GM18502 (cell line): ENCODE data around the gene LRRC4B.

Source experiments
- ATAC-seq: cut with Tn5 transposase; IDR thresholded peaks from one replicate; pipeline ENCODE4 v1.9.1; 2021; ENCODE audit warnings: mild to moderate bottlenecking; ENCODE audit not compliant: unreplicated experiment, poor library complexity

LRRC4B gene

DNA sequence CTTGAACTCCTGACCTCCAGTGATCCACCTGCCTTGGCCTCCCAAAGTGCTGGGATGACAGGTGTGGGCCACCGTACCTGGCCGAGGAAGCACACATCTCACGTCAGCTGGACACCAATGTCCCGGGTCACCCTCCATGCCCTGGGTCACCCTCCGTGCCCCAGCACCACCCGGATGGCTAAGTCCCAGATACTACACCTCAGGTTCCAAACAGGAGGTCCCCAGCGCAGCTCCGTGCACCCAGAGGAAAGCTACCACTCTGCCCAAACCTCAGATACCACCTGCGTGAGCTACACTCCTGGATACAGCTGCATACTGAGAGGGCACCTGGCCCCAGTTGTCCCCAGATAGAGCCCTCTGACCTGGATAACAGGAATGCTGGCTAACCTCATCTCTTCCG is 14.0 kb downstream of the LRRC4B start:
- ATAC-seq, result no peak

GRCh38 chr19:50553134-50553703 is 15.0 kb downstream of the LRRC4B start:
- no peak for ATAC-seq

- ATAC-seq, result no peak
These were observed 15.7 kb downstream of the LRRC4B start for GRCh38 chr19:50552540-50552939.

DNA sequence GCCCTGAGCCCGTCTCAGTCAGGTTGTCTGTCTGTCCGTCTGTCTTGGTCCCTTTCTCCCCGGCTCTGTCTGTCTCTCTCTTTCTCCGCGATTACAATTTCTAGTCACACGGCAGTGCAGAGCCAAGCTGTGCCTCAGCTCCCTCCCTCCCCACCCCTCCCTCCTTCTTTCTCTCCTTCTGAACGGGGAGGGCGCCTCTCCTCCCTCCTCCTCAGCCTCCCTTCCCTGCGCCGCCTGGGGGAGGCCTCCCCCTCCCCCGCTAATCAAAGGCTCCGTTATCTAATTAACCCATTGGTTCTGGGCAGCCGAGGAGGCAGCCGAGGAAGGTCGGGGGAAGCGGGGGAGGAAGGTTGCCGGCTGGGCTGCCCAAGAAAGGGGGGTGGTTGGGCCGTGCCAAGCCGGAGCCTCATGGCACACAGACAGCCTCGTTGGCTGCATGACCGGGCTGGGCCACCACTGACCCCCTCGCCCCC is 16.5 kb downstream of the LRRC4B start:
- ATAC-seq, result no peak

- no peak for ATAC-seq
These were observed 17.1 kb downstream of the LRRC4B start for GRCh38 chr19:50551034-50551714.

GRCh38 chr19:50550594-50550966 is 17.7 kb downstream of the LRRC4B start:
- no peak for ATAC-seq

DNA sequence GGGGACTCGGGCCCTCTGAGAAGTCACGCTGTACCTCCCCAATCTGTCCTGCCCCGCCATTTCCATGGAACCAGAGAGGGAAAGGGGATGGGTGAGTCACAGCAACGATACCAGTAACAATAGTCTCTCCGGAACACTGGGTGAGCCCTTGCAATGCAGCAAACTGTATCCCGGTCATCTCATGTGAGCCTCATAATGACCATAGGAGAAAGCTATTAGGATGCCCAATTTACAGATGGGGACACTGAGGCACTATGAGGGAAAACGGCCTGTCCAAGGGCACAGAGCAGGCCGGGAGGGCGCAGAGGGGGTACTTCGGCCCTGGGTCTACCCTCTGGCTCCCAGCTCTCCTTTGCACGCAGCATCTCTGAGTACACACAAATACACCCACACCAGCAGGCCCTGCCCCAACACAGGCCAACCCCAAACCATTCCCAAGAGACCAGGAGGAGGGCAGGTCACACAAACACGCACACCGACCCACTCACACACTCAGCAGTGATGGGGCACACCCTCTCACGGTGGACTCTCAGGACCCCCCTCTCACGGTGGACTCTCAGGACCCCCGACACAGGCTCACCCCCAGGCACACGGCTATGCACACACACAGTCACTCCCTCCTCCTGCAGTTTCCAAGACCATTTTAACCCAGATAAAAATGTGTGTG is 18.2 kb downstream of the LRRC4B start:
- ATAC-seq, result no peak

GRCh38 chr19:50549059-50549926 is 18.9 kb downstream of the LRRC4B start:
- ATAC-seq, result no peak

- ATAC-seq, result no peak
These were observed 19.8 kb downstream of the LRRC4B start for GRCh38 chr19:50548191-50549058.

GRCh38 chr19:50547385-50548190 is 20.6 kb downstream of the LRRC4B start:
- no peak for ATAC-seq

- ATAC-seq, result no peak
These were observed 21.6 kb downstream of the LRRC4B start for GRCh38 chr19:50546527-50547221.

- ATAC-seq, result no peak
These were observed 25.3 kb downstream of the LRRC4B start for GRCh38 chr19:50542943-50543342.

DNA sequence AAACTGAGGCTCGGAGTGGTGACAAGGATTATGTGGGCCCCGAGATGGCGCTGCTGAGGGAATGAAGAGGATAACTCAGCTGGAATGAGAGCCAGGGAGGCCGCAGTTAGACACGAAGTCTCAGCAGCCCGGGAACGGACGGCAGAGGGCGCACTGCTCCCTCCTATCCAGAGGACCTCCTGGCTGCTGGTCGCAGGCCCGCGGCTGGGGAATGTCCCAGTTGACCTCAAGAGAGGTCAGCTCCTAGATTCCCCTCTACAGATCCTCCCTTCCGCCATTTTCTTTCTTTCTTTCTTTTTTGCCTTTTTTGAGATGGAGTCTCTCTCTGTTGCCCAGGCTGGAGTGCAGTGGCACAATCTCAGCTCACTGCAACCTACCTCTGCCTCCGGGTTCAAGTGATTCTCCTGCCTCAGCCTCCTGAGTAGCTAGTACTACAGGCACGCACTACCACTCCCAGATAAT is 30.4 kb downstream of the LRRC4B start:
- ATAC-seq, result no peak

DNA sequence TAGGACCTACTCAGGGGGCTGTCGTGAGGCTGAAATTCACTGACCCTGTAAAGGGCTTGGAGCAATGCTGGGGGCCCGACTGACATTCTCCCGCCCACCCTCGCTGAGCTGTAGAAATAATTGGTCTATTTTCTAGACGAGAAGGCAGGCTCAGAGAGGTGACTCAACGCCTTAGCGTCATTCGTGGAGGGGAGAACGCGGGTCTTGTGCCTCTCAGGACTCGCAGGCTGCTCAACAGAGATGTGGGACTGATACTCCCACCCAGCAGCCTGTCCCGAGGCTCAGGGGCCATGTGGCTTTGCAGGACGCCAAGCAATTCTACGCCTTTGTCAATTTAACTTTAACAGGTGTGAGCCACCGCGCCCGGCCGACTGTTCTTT is 30.9 kb downstream of the LRRC4B start:
- ATAC-seq, result no peak

GRCh38 chr19:50536662-50537305 is 31.5 kb downstream of the LRRC4B start:
- ATAC-seq, result no peak

DNA sequence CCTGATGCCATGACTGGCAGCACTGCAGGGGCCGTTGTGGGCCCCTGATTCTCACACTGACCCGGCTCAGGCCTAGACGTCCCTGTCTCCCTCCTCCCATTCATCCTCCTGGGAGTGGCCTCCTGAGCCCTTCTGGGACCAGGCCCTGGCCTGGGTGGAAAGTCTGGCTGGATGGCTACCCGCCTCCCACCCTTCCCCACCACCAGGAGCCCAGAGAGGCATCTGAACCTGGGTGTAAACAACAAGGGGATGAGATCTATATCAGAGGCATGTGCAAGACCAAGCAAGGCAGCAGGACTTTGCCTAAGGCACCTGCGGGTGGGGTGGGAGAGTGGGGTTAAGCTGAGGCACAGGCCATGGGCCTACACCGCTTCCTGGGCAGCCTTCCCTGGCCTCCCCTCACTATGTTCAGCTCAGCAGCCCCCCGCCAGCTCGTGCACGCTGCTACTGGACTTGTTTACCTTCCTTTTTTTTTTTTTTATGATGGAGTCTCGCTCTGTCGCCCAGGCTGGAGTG is 32.5 kb downstream of the LRRC4B start:
- no peak for ATAC-seq

DNA sequence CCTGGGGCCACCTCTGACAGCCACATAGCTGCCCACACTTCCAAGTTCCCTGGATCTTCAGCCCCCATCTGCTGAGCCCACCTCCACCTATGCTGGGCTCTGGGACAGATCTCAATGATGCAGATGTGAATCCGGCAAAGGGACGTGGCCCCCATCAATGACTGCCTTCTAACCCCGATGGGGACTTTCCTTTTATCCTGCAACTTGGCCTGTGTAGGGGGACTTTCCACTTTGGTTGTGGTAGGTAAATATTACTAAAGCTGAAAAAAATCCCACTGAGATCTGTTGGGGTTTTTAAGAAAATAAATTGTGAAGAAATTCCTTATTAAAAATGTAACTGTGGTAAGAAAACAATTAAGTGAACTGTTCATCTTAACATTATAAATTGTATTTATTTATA is 33.8 kb downstream of the LRRC4B start:
- no peak for ATAC-seq

- ATAC-seq, result no peak
These were observed 35.3 kb downstream of the LRRC4B start for GRCh38 chr19:50532952-50533351.
